ENCODE data around the gene EEFSEC.

EEFSEC gene

DNA sequence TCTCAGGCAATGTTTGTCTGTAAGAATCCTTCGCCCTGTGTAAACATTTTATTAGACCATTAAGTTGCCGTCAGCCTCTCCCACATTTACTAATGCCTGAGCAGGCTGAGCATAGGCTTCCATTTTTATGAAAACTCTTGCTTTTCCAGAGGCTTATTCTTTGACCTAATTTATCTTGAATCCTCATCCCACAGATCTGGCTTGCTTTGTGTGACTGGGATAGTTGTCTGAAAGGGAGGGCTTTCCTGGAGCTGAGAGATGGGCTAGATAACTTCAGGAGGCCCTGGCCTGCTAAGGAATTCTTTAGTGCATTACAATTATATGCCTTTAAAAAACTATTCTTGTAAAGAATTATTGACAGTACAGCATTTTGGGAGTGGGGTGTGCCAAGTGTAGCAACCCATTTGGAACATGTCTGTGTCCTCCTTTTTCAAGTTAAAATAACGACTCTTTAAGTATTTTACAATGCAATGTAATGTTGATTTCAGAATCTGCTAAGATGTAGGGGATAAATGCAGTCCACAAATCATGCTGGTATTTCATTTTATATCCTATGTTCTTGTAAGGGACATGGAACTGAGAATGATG, 52.4 kb downstream of the EEFSEC start:
- no peak for DNase-seq (ENCODE audit: low spot score)
- no CpG with 5 or more reads among the region's 3 CpGs for WGBS, 2 donors (ENCODE audit: extremely low coverage in 2 of 2, insufficient read length in 2 of 2, insufficient replicate concordance in 1 of 2)
- no peaks in the 10 kb centered on the region for H3K79me1 ChIP-seq (ENCODE audit: low read depth, low read length)
- H2BK5ac ChIP-seq (ENCODE audit: low read length), result no peak overlapping the region
- H3K23ac ChIP-seq (ENCODE audit: low read depth, low read length, poor library complexity), result no peak overlapping the region
- H3K27me3 ChIP-seq (ENCODE audit: control insufficient read depth in 3 of 3, insufficient read depth in 3 of 3, low read depth in 1 of 3, low read length in 3 of 3), result no peaks in the 10 kb centered on the region
- H2BK12ac ChIP-seq (ENCODE audit: low read length), result no peak overlapping the region
- H2BK15ac ChIP-seq (ENCODE audit: low read length), result no peak overlapping the region
- no peak overlapping the region for H3K9ac ChIP-seq (ENCODE audit: low read depth, low read length, poor library complexity)
- no peak overlapping the region for H2AK5ac ChIP-seq (ENCODE audit: low read depth, low read length)
- H4K91ac ChIP-seq (ENCODE audit: low read depth, low read length, poor library complexity), result no peak overlapping the region
- no peaks in the 10 kb centered on the region for H3K36me3 ChIP-seq (replicated peaks in 1 of 2; ENCODE audit: control insufficient read depth in 2 of 2, insufficient read depth in 2 of 2, low read length in 2 of 2)
- H3K4ac ChIP-seq (ENCODE audit: low read length), result no peak overlapping the region
- H3K4me3 ChIP-seq (ENCODE audit: low read length in 2 of 2), result no peak overlapping the region
- no peak overlapping the region for H3K4me2 ChIP-seq (ENCODE audit: insufficient read depth, low read length, poor library complexity, severe bottlenecking)
- H2BK120ac ChIP-seq (ENCODE audit: low read depth, low read length), result no peak overlapping the region
- no peak overlapping the region for H2AFZ ChIP-seq (ENCODE audit: low read length)
- H3K27ac ChIP-seq (replicated peaks; ENCODE audit: low read length), result no peak overlapping the region
- no peak overlapping the region for H4K8ac ChIP-seq (ENCODE audit: low read depth, low read length)
- H3K9me3 ChIP-seq (replicated peaks in 1 of 2; ENCODE audit: control insufficient read depth in 2 of 2, insufficient read depth in 1 of 2, low read depth in 1 of 2, low read length in 2 of 2), result peaks cover 0 to 4% of the 10 kb centered on the region in 2 donors
- no peak overlapping the region for H3K14ac ChIP-seq (ENCODE audit: low read length)
- H3K18ac ChIP-seq (ENCODE audit: low read length), result no peak overlapping the region
- H3K4me1 ChIP-seq (ENCODE audit: control insufficient read depth in 2 of 2, insufficient read depth in 1 of 2, low read depth in 1 of 2, low read length in 2 of 2), result no peaks in the 10 kb centered on the region

DNA sequence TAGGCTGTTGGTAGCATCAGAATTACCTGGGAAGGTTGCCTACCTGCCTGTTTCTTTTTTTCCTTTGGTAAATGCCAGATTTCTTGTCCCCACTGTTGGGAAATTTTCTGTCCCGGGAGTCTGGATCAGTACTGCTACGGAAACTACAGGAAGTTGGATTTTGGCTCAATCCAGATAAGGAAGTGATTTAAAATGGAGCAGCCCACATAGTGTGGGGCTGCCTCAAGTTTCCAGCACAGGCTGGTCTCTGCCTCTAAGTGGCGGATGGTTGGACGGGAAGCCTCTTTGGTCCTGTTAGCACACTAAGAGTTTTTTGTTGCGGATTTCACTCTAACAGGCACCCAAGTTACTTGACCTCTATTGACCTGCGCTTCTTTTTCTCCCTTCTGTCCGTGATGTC, 54.7 kb downstream of the EEFSEC start:
- DNase-seq (ENCODE audit: low spot score), result no peak
- no peak overlapping the region for H2BK12ac ChIP-seq (ENCODE audit: low read length)
- H2AFZ ChIP-seq (ENCODE audit: low read length), result no peak overlapping the region
- no CpG with 5 or more reads among the region's 7 CpGs for WGBS, 2 donors (ENCODE audit: extremely low coverage in 2 of 2, insufficient read length in 2 of 2, insufficient replicate concordance in 1 of 2)
- no peak overlapping the region for H2BK15ac ChIP-seq (ENCODE audit: low read length)
- no peak overlapping the region for H3K14ac ChIP-seq (ENCODE audit: low read length)
- no peak overlapping the region for H3K9ac ChIP-seq (ENCODE audit: low read depth, low read length, poor library complexity)
- no peak overlapping the region for H3K18ac ChIP-seq (ENCODE audit: low read length)
- H3K79me1 ChIP-seq (ENCODE audit: low read depth, low read length), result no peaks in the 10 kb centered on the region
- no peak overlapping the region for H3K4ac ChIP-seq (ENCODE audit: low read length)
- H3K9me3 ChIP-seq (replicated peaks in 1 of 2; ENCODE audit: control insufficient read depth in 2 of 2, insufficient read depth in 1 of 2, low read depth in 1 of 2, low read length in 2 of 2), result no peaks in the 10 kb centered on the region
- H3K27me3 ChIP-seq (ENCODE audit: control insufficient read depth in 3 of 3, insufficient read depth in 3 of 3, low read depth in 1 of 3, low read length in 3 of 3), result no peaks in the 10 kb centered on the region
- H2BK5ac ChIP-seq (ENCODE audit: low read length), result no peak overlapping the region
- no peak overlapping the region for H3K27ac ChIP-seq (replicated peaks; ENCODE audit: low read length)
- no peak overlapping the region for H3K4me2 ChIP-seq (ENCODE audit: insufficient read depth, low read length, poor library complexity, severe bottlenecking)
- H3K4me1 ChIP-seq (ENCODE audit: control insufficient read depth in 2 of 2, insufficient read depth in 1 of 2, low read depth in 1 of 2, low read length in 2 of 2), result no peaks in the 10 kb centered on the region
- H4K91ac ChIP-seq (ENCODE audit: low read depth, low read length, poor library complexity), result no peak overlapping the region
- H3K36me3 ChIP-seq (replicated peaks in 1 of 2; ENCODE audit: control insufficient read depth in 2 of 2, insufficient read depth in 2 of 2, low read length in 2 of 2), result no peaks in the 10 kb centered on the region
- H3K4me3 ChIP-seq (ENCODE audit: low read length in 2 of 2), result no peak overlapping the region
- H2BK120ac ChIP-seq (ENCODE audit: low read depth, low read length), result no peak overlapping the region
- no peak overlapping the region for H3K23ac ChIP-seq (ENCODE audit: low read depth, low read length, poor library complexity)
- no peak overlapping the region for H4K8ac ChIP-seq (ENCODE audit: low read depth, low read length)
- no peak overlapping the region for H2AK5ac ChIP-seq (ENCODE audit: low read depth, low read length)

DNA sequence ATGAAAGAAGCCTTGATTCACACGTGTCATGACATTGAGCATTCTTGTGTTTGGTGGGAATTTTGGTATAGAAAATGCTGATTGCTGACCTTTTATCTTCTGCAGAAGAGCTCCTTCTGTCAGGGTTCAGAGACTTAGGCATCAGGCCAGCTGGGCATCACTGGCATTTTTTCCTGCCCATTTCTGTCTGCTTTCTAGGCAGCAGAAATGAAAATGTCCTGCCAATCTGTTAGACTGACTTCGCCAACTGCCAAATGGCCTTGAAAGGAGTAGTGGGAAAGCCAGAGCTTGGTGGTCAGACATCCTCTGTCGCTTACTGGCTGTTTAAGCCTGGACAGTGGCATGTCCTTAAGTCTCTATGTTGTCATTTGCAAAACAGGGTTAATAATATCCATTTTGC, 57.4 kb downstream of the EEFSEC start:
- Histone ChIP-seq H3K14ac (ENCODE audit: low read length) (no peak overlapping the region), H4K8ac (ENCODE audit: low read depth, low read length) (no peak overlapping the region), H4K91ac (ENCODE audit: low read depth, low read length, poor library complexity) (no peak overlapping the region), H3K27ac (replicated peaks; ENCODE audit: low read length) (no peak overlapping the region), H2BK5ac (ENCODE audit: low read length) (no peak overlapping the region), H3K23ac (ENCODE audit: low read depth, low read length, poor library complexity) (no peak overlapping the region), H3K9me3 (replicated peaks in 1 of 2; ENCODE audit: control insufficient read depth in 2 of 2, insufficient read depth in 1 of 2, low read depth in 1 of 2, low read length in 2 of 2) (no peaks in the 10 kb centered on the region), H2AFZ (ENCODE audit: low read length) (no peak overlapping the region), H3K79me1 (ENCODE audit: low read depth, low read length) (no peaks in the 10 kb centered on the region), H3K4ac (ENCODE audit: low read length) (no peak overlapping the region), H3K4me1 (ENCODE audit: control insufficient read depth in 2 of 2, insufficient read depth in 1 of 2, low read depth in 1 of 2, low read length in 2 of 2) (no peaks in the 10 kb centered on the region), H3K18ac (ENCODE audit: low read length) (no peak overlapping the region), H2BK12ac (ENCODE audit: low read length) (no peak overlapping the region), H3K9ac (ENCODE audit: low read depth, low read length, poor library complexity) (no peak overlapping the region), H3K27me3 (ENCODE audit: control insufficient read depth in 3 of 3, insufficient read depth in 3 of 3, low read depth in 1 of 3, low read length in 3 of 3) (no peaks in the 10 kb centered on the region), H2BK120ac (ENCODE audit: low read depth, low read length) (no peak overlapping the region), H3K36me3 (replicated peaks in 1 of 2; ENCODE audit: control insufficient read depth in 2 of 2, insufficient read depth in 2 of 2, low read length in 2 of 2) (no peaks in the 10 kb centered on the region), H3K4me3 (ENCODE audit: low read length in 2 of 2) (no peak overlapping the region), H2BK15ac (ENCODE audit: low read length) (no peak overlapping the region), H3K4me2 (ENCODE audit: insufficient read depth, low read length, poor library complexity, severe bottlenecking) (no peak overlapping the region), H2AK5ac (ENCODE audit: low read depth, low read length) (no peak overlapping the region)
- DNase-seq (ENCODE audit: low spot score), result no peak
- no CpG with 5 or more reads among the region's 3 CpGs for WGBS, 2 donors (ENCODE audit: extremely low coverage in 2 of 2, insufficient read length in 2 of 2, insufficient replicate concordance in 1 of 2)

DNA sequence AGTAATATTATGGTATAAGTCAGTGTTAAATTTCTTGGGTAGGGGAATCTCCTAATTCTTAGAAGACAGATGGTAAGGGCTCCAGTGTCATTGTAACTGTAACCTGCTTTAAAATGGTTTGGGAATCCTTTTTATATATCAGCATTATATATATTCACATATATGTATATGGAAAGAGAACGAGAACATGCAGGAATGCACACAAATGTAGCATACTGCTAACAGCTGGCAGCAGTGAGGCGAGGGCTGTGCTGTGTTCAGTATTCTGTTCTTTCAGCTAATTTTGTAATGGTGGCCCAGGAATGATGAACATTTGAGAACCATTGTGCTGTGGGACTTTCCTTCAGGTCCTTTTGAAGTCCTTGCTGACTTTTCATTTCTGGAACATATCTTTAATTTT, 60.8 kb downstream of the EEFSEC start:
- Histone ChIP-seq H3K79me1 (ENCODE audit: low read depth, low read length) (no peaks in the 10 kb centered on the region), H3K4me3 (ENCODE audit: low read length in 2 of 2) (no peak overlapping the region), H3K27ac (replicated peaks; ENCODE audit: low read length) (no peak overlapping the region), H2AK5ac (ENCODE audit: low read depth, low read length) (no peak overlapping the region), H4K91ac (ENCODE audit: low read depth, low read length, poor library complexity) (no peak overlapping the region), H2BK12ac (ENCODE audit: low read length) (no peak overlapping the region), H2BK5ac (ENCODE audit: low read length) (no peak overlapping the region), H2AFZ (ENCODE audit: low read length) (no peak overlapping the region), H3K23ac (ENCODE audit: low read depth, low read length, poor library complexity) (no peak overlapping the region), H3K18ac (ENCODE audit: low read length) (no peak overlapping the region), H3K27me3 (ENCODE audit: control insufficient read depth in 3 of 3, insufficient read depth in 3 of 3, low read depth in 1 of 3, low read length in 3 of 3) (peaks cover 0 to 2% (median 0%) of the 10 kb centered on the region in 3 experiments), H3K4me2 (ENCODE audit: insufficient read depth, low read length, poor library complexity, severe bottlenecking) (no peak overlapping the region), H3K36me3 (replicated peaks in 1 of 2; ENCODE audit: control insufficient read depth in 2 of 2, insufficient read depth in 2 of 2, low read length in 2 of 2) (no peaks in the 10 kb centered on the region), H4K8ac (ENCODE audit: low read depth, low read length) (no peak overlapping the region), H3K14ac (ENCODE audit: low read length) (no peak overlapping the region), H3K4me1 (ENCODE audit: control insufficient read depth in 2 of 2, insufficient read depth in 1 of 2, low read depth in 1 of 2, low read length in 2 of 2) (peaks cover 2 to 10% of the 10 kb centered on the region in 2 donors), H3K4ac (ENCODE audit: low read length) (no peak overlapping the region), H3K9me3 (replicated peaks in 1 of 2; ENCODE audit: control insufficient read depth in 2 of 2, insufficient read depth in 1 of 2, low read depth in 1 of 2, low read length in 2 of 2) (no peaks in the 10 kb centered on the region), H2BK15ac (ENCODE audit: low read length) (no peak overlapping the region), H3K9ac (ENCODE audit: low read depth, low read length, poor library complexity) (no peak overlapping the region), H2BK120ac (ENCODE audit: low read depth, low read length) (no peak overlapping the region)
- WGBS, 2 donors (ENCODE audit: extremely low coverage in 2 of 2, insufficient read length in 2 of 2, insufficient replicate concordance in 1 of 2), result no CpG with 5 or more reads among the region's 2 CpGs
- no peak for DNase-seq (ENCODE audit: low spot score)
